Panc1 (cell line): Measurements from ENCODE around the gene SEMA3D.

Experiments used
- POLR2AphosphoS5 ChIP-seq: IDR thresholded peaks from 2 replicates; pipeline ENCODE4 v1.6.1; 2012; ENCODE audit warnings: mild to moderate bottlenecking, low read depth, low read length, moderate library complexity
- SIN3A ChIP-seq: IDR thresholded peaks from 2 replicates; pipeline ENCODE4 v1.6.1; 2012; ENCODE audit warnings: low read depth, mild to moderate bottlenecking, low read length, moderate library complexity, borderline replicate concordance; ENCODE audit not compliant: insufficient read depth
- TCF7L2 ChIP-seq: IDR thresholded peaks from 2 replicates; pipeline ENCODE4 v1.6.1; 2011; ENCODE audit warnings: mild to moderate bottlenecking, low read depth, low read length, inconsistent platforms
- TF ChIP-seq, protein P1 (sequence below): fragments of 450-650 bp; IDR thresholded peaks from 2 replicates; pipeline ENCODE4 v1.5.1; 2017; ENCODE audit warnings: mild to moderate bottlenecking
- TF ChIP-seq, protein P2 (sequence below), 2 experiments: IDR thresholded peaks; 2 replicates each; pipeline ENCODE4 v1.6.1; 2011 to 2012; ENCODE audit warnings: low read depth in 2 of 2, control low read depth in 1 of 2, low read length in 1 of 2, mild to moderate bottlenecking in 1 of 2, moderate library complexity in 1 of 2; ENCODE audit not compliant: insufficient read depth in 1 of 2

DNA sequence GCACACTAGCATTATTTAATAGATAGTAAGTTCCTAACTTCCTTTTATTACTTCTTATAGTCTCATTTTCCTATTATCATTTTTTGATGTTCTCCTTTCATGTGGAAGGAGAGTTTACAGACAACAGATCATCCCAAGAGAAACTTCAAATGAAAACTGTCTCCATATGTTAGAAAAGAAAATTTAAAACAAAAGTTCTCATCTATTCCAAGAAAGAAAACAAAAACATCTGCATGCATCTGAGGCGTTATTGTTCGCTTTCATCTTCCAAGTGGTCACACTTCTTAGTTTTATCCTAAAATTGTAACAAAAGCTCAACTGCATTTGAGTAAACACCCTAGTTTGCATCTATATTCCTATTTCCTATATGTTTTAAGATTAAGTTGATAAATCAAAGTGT lies 126.2 kb downstream of the SEMA3D start:
- TF ChIP-seq, protein P1, sequence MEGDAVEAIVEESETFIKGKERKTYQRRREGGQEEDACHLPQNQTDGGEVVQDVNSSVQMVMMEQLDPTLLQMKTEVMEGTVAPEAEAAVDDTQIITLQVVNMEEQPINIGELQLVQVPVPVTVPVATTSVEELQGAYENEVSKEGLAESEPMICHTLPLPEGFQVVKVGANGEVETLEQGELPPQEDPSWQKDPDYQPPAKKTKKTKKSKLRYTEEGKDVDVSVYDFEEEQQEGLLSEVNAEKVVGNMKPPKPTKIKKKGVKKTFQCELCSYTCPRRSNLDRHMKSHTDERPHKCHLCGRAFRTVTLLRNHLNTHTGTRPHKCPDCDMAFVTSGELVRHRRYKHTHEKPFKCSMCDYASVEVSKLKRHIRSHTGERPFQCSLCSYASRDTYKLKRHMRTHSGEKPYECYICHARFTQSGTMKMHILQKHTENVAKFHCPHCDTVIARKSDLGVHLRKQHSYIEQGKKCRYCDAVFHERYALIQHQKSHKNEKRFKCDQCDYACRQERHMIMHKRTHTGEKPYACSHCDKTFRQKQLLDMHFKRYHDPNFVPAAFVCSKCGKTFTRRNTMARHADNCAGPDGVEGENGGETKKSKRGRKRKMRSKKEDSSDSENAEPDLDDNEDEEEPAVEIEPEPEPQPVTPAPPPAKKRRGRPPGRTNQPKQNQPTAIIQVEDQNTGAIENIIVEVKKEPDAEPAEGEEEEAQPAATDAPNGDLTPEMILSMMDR: no peak
- TF ChIP-seq TCF7L2 (no peak), SIN3A (no peak), POLR2AphosphoS5 (no peak)
- TF ChIP-seq, protein P2, sequence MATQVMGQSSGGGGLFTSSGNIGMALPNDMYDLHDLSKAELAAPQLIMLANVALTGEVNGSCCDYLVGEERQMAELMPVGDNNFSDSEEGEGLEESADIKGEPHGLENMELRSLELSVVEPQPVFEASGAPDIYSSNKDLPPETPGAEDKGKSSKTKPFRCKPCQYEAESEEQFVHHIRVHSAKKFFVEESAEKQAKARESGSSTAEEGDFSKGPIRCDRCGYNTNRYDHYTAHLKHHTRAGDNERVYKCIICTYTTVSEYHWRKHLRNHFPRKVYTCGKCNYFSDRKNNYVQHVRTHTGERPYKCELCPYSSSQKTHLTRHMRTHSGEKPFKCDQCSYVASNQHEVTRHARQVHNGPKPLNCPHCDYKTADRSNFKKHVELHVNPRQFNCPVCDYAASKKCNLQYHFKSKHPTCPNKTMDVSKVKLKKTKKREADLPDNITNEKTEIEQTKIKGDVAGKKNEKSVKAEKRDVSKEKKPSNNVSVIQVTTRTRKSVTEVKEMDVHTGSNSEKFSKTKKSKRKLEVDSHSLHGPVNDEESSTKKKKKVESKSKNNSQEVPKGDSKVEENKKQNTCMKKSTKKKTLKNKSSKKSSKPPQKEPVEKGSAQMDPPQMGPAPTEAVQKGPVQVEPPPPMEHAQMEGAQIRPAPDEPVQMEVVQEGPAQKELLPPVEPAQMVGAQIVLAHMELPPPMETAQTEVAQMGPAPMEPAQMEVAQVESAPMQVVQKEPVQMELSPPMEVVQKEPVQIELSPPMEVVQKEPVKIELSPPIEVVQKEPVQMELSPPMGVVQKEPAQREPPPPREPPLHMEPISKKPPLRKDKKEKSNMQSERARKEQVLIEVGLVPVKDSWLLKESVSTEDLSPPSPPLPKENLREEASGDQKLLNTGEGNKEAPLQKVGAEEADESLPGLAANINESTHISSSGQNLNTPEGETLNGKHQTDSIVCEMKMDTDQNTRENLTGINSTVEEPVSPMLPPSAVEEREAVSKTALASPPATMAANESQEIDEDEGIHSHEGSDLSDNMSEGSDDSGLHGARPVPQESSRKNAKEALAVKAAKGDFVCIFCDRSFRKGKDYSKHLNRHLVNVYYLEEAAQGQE (IDR thresholded peaks at IDR 0.05; ENCODE audit: insufficient read depth in 1 of 2, low read depth in 2 of 2, low read length in 1 of 2): no peak
